SKM-1 treated with dmso at 0.1 percent for 144 hours (cell line): ENCODE data around the gene MTG2.

Experiments
- DNase-seq: peaks from one replicate; lab custom pipeline; 2025; ENCODE audit not compliant: unreplicated experiment; lab: John Stamatoyannopoulos, UW

Gene MTG2

DNA sequence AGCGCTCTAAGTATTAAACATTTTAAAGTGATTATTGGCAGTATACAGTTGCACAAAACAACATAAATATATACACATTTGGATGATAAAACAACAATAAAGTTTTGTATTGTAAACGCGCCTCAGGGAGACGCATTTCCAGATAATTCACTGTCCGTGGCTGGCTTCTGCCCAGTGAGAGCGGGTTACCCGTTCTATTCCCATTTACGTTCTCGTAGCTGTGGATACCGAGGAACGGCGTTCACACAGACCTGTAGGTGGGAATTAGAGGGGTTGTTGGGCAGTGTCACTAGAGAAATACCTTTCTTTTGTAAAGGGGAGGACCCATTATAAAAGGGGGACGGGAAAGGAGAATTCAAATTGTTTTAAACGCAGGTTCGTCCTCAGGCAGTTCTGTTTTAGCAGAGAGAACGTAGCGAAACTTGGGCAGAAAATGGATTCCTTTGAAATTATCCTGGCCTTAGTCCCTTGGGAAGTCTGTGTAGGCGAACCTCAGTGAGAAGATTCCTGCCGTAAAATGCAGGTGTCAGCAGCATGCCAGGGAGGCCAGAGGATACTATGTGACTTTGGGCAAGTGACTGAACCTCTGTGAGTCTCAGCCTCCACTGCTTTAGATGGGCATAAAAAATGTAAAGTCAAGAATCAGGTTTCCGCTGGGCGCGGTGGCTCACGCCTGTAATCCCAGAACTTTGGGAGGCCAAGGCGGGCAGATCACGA, 756 bp downstream of the MTG2 start:
- DNase-seq, result no peak

DNA sequence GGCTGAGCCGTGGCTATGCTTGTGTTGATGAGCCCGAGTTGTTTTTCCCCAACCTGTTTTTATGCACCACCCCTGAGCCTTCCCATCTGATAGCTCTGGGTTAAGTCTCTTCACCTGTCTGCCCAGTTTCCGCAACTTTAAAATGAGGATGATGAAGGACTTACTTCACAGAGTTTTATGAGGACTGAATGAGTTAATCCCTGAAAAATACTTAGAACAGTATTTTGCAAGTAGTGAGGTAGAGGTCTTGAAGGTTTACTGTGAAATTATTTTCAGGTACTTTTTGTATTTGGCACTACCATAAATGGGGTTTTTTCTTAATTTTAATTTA, 3.2 kb downstream of the MTG2 start:
- DNase-seq, result no peak

DNA sequence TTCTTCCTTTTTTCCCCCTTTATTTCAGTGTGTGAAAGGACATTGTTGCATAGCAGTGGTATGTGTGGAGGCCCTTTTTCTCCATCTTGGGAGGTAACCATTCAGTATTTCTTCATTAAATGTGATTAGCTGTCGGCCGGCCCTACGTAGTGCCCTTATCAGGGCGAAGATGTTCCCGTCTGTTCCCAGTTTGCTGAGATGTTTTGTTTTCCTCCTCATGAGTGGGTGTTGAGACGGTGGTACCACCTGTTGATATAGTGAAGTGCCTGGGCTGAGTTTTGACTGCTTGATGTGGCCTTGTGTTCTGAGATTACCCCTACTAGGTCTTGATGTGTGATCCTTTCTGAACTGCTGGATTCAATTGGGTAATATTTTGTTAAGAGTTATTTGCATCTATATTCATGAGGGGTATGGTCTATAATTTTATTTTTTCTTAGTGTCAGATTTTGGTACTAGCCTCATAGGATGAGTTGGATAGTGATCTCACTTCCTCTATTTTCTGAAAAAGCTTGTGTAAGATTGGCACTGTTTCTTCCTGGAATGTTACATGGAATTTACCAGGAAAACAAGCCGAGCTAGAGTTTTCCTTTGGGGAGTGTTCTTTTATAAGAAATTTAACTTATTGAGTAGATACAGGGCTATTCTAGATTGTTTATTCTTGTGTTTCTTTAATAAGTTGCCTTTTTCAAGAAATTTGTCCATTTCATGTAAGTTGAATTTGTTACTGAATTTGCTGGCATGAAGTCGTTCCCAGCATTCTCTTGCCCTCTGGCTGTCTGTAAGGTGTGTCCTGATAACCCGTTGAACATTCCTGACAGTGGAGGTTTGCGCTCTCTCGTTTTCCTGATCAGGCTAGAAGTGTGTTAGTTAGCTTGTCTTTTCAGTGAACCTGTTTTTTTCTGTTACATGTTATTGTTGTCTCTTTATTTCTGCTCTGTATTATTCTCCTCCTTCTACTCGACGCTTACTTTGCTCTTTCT, 4.3 kb downstream of the MTG2 start:
- peak; percentile 5 for DNase-seq

DNA sequence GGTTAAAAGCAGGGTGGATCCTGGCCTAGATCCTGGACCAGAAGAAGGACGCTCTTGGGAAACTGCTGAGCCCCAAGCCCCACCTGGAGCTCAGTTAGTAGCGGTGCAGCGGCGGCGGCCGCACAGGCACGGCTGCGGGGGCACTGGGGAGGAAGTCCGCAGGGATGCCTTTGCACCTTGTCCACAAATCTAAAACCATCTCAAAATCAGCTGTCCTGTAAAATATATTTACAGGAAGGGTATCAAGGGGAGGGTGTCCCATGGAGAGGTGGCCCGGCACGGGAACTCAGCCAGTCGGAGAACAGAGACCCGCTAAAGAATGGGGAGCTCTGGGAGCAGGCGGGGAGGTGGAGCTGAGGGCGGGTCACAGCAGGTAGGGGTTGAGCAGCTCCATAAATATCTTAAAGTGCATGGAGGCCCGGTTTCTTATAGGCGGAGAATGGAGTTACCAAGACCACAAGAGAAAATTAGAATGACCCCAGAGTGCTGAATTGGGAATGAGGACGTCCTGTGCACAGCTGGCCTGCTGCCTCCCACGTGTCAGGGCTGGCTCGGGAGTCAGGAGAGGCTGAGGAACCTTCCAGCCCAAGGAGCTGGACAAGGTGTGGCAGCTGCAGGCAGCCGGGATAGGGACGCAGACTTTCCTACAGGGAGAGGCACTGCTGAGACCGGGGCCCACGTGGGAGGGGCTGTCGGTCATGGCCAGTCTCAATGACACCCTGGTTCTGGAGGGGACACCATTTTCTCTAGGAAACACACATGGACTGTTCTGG, 8.0 kb downstream of the MTG2 start:
- no peak for DNase-seq

DNA sequence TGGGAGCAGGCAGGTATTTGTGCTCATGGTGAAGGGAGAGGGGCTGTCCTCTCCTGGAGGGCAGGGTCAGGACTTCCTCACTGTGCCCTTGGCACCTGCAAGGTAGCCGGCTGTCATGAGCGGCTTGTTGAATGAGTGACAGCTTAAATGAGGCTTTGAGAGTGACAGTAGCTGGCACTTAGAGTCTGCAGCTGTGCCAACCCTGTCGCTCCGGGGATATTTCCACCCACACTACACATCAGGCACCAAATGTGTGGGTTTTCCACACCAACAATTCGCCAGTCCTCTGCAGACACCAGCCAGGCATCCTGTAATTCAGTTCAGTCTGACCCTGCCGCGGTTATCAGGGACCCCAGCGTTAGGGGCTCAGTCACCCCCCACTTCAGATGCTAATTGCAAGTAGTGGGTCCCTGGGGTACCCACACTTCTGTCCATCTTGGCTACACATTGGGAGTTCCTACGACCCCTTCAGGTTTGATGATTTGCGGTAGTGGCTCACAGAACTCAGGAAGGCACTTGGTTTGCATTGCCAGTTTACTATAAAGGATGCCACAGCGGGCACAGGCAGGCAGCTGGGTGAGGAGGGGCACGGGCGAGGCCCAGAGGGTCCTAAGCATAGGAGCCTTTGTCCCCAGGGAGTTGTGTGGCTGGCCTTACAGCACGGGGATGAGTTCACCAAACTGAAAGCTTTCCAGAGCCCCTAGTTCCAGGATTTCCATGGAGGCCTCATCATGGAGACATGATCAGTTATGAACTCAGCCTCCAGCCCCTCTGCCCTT, 9.1 kb downstream of the MTG2 start:
- no peak for DNase-seq

DNA sequence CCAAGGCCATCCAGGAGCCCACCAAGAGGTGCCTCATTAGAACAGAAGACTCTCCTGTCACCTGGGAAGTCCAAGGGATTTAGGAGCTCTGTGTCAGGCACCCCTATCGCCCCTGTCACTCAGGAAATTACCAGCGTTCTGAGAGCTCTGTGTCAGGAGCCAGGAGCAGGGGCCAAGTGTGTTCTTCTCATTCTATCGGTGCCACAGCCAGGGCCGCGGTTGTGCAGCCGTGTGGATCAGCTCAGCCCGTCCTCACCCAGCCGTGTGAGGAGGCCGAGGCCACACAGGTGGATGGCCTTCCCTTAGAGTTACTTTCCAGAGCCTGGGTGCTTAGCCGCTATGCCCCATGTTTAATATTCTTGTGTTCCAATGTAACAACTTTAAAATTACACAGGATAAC, 9.8 kb downstream of the MTG2 start:
- DNase-seq, result no peak

DNA sequence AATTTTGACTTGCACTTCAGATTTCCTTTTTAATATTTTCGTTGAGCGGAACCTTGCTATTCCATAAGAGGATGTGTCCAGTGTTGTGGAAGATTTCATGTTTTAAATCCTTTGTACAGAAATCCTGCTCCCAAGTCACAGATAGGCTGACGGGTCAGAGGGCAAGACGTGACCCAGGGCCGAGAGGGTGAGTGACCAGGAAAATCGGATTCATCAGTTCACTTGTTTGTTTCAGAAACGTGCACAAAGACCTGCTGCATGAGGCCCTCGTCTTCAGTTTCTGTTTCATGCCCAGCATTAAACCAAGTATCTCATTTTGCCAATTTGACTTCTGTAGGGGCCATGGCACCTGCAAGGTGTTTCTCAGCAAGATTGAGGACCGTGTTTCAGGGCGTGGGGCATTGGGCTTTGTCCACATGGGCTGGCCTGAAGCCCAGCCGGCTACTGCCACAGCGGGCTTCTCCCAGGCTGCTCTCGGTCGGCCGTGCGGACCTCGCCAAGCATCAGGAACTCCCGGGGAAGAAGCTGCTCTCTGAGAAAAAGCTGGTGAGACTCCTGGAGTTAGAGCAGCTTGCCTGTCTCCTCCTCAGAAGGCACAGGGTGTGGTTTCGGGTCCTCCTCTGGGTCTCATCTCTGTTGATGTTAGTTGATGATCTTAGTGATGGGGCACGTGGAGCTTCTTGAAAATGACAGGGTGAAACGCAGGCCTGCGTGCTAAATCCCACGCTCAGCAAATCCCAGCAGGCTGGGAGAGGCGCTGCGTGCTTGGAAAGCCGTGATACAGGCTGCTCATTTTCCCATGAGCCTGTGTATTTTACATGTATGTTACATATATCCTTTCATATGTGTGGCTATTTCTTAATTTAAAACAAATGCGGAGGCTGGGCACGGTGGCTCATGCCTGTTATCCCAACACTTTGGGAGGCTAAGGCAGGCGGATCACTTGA, 10.5 kb downstream of the MTG2 start:
- no peak for DNase-seq

DNA sequence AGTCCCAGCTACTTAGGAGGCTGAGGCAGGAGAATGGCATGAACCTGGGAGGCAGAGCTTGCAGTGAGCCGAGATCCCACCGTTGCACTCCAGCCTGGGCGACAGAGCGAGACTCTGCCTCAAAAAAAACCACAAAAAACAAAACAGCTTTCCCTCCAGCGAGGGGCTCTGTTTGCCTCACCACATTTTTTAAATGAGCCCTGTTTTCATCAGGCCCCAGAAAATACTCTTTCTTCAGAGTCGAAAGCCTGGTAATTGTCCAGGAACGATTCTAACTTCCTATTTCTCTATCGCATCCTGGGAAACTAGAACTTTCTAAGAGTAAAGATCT, 12.2 kb downstream of the MTG2 start:
- DNase-seq, result no peak

DNA sequence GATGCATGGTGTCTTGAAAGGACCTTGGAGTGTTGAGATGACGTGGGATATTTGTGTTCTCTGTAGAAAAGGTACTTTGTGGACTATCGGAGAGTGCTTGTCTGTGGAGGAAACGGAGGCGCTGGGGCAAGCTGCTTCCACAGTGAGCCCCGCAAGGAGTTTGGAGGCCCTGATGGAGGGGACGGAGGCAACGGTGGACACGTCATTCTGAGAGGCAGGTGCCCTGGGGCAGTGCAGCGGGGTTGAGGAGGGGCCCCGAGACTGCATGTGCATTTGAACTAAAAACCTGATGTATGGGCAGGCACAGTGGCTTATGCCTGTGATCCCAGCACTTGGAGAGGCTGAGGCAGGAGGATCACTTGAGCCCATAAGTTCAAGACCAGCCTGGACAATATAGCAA, 12.9 kb downstream of the MTG2 start:
- no peak for DNase-seq

DNA sequence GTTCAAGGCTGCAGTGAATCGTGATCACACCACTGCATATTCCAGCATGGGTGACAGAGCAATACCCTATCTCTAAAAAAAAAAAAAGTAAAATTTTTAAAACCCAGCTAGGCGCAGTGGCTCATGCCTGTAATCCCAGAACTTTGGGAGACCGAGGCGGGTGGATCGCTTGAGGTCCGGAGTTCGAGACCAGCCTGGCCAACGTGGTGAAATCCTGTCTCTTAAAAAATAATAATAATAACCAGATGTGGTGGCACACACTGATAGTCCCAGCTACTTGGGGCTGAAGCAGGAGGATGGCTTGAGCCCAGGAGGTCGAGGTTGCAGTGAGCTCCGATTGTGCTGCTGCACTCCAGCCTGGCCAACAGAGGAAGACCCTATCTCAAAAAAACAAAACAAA, 13.5 kb downstream of the MTG2 start:
- no peak for DNase-seq

DNA sequence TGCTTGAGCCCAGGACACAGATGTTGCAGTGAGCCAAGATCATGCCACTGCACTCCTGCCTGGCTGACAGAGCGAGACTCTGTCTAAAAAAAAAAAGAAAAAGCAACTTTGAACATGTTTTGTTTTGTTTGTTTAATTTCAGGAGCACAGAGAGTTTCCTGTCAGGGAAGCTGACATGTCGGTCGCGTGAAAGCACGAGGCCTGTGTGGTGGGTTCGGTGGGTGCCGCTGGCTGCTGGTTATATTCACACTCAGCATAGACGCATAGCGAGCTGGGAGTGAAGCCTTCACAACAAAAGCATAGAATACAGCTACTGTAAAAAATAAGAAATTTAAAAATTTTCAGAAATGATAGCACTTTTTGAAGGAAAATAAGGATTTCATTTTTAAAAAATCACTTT, 14.5 kb downstream of the MTG2 start:
- DNase-seq, result no peak

DNA sequence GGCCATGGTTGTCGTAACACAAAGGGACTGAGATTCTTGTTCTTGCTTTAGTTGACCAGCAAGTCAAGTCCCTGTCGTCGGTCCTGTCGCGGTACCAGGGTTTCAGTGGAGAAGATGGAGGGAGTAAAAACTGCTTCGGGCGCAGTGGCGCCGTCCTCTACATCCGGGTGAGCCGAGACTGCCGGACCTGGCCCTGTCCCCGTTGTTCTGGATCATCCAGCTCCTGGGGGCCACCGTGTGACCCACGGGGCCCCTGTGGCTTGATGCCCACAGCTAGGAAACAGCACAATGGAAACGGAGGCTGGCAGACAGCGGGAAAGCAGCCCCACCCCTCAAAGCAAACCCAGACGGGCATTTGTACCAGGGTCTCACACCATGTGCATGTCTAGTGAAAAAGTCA, 15.0 kb downstream of the MTG2 start:
- no peak for DNase-seq

DNA sequence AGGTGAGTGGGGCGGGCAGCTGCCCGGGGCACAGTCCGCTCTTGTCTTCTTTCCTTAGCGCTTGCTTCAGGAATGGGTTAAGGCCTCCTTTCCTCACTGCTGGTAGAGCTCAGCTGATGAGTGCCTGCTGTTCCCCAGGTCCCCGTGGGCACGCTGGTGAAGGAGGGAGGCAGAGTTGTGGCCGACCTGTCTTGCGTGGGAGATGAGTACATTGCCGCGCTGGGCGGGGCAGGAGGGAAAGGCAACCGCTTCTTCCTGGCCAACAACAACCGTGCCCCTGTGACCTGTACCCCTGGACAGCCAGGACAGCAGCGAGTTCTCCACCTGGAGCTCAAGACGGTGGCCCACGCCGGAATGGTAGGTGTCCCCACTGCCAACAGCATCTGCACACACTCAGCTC, 15.7 kb downstream of the MTG2 start:
- no peak for DNase-seq

DNA sequence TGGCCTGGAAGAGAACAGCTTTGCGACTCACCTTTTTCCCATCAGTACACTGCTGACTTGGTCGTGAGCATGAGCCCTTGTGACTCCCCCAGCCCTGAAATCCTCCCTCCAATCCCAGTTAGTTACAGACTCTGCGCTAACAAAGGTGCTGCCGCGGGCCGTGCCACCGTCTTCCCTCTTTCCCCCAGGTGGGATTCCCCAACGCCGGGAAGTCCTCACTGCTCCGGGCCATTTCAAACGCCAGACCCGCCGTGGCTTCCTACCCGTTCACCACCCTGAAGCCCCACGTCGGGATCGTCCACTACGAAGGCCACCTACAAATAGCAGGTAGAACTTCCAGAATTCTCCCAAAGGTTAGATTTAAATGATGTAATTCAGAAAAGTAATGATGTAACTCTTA, 16.1 kb downstream of the MTG2 start:
- DNase-seq, result no peak

DNA sequence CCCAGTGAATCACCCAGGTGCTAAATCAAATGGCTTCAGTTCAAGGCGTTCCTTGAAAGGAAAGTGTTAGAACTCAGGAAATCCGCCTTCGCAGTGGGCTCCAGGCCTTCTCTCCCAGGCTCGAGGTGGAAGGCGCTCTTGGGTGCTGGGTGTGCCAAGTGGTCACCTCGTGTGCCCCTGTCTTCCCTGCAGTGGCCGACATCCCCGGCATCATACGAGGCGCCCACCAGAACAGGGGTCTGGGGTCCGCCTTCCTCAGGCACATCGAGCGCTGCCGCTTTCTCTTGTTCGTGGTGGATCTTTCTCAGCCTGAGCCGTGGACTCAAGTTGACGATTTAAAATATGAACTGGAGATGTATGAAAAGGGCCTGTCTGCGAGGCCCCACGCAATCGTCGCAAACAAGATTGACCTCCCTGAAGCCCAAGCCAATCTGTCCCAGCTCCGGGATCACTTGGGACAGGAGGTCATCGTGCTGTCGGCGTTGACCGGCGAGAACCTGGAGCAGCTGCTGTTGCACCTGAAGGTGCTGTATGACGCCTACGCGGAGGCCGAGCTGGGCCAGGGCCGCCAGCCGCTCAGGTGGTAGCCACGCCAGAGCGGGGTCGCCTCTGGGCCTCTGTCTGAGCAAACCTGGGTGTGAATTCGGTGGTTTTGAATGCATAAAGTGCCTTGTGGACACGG, 17.8 kb downstream of the MTG2 start:
- DNase-seq, result no peak

DNA sequence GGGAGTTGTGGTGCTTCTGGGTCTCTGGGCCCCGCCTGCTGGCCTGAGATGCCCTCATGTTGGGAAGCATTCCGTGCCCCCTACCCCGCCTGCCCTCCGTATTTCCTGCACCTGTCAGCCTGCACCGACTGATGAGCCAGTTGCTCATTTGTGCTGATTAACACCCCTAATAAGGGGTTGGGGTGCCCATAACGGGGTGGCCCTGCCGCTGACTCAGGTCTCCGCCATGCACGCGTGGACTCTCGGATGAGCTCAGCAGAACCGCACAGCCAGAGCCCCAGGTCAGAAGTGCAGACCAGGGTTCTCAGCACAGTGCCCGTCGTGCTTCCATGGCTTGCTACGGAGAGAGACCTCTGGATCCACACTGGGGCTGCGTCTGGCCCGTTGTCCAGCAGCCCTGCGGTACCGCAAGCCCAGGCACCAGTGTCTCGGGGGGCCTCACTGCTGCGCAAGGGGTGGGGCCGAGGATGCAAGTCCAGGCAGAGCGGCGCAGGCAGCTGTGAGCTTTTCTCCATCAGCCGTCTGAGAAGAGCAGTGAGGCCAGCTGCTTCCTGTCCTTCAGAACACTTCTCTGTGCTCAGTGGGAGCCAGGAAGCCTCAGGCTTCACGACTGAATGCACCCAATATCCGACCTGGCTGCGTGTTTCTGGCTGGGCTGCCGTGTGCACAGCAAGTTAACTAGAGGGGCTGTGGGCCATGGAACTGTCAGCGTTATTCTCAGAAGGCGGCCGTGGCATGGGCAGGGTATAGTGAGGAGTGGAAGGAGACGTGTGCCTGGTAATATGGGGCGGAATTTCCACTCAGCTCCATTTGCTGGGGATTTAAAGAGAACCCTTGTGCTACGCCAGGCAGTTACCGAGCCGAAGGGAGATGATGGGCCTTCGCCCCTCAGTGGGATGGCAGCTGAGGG, 18.6 kb downstream of the MTG2 start:
- DNase-seq, result no peak

DNA sequence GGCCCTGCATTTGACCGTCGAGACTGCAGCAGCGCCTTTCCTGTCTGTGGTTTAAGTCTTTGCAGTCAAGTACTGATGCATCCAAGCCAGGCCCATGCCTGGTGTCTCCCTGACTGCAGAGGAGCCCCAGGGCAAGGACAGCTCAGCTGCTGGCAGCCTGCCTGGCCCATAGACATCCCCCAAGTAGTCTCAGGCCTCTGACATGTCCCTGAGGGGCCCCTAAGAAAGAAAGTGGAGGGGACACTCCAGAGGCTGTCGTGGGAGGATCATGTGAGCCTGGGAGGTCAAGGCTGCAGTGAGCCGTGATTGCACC, 19.2 kb downstream of the MTG2 start:
- no peak for DNase-seq

DNA sequence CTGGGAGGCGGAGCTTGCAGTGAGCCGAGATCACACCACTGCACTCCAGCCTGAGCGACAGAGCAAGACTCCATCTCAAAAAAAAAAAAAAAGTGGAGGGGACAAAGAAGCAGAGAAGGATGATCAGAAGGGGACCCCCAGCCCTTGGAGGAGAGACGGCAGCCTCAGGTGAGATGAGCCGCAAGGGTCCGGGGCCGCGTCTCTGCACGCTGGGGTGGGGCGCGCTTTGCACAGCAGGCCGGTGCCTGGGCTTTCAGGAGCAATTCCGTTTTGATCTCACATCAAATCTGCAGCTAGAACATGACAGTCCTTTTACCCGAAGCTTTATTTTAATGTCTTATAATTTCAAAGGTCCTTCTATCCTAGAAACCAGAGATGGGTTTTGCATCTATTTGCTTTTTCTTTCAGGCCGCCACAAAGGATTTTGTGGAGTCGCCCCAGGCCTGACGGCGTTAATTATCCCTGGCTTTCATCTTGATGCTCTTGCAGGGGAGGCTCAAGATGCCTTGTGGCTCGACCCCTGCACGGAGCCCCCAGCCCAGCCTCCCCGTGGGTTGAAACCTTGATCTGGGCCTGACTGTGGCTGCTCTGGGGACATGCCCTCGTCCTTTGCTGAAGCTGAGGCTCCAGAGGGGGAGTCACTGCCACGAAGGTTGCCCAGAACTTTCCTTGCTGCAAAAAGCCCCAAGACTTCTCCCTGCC, 20.0 kb downstream of the MTG2 start:
- no peak for DNase-seq
